H1 (cell line): ENCODE measurements around the gene NAT10. TPM values are rescaled to one million over a fixed set of nuclear protein-coding genes. Genes with fewer than 3 reads are reported as not detected.

Experiments used
- CEBPB ChIP-seq: IDR thresholded peaks from 2 replicates; pipeline ENCODE4 v1.6.1; 2012; ENCODE audit warnings: low read depth, low read length
- KDM4A ChIP-seq: IDR thresholded peaks from one replicate; pipeline ENCODE4 v1.7.1; 2012; ENCODE audit warnings: low read depth, mild to moderate bottlenecking, moderate library complexity, low read length, inconsistent platforms; ENCODE audit not compliant: severe bottlenecking
- KDM5A ChIP-seq: fragments of 200-600 bp; IDR thresholded peaks from 2 replicates; pipeline ENCODE4 v1.7.1; 2012; ENCODE audit warnings: mild to moderate bottlenecking, low read length, inconsistent platforms, mixed read lengths
- RBBP5 ChIP-seq: IDR thresholded peaks from 2 replicates; pipeline ENCODE4 v1.7.1; 2012; ENCODE audit warnings: low read depth, mild to moderate bottlenecking, inconsistent platforms, low read length, moderate library complexity, borderline replicate concordance
- TEAD4 ChIP-seq: IDR thresholded peaks from 2 replicates; pipeline ENCODE4 v1.6.1; 2012; ENCODE audit warnings: low read depth, low read length, inconsistent platforms, mixed read lengths
- polyA plus RNA-seq, 7 experiments: library from polyadenylated mRNA; depleted of rRNA in 3 of 7; stranded (reverse) in 5 of 7; unstranded in 2 of 7; fragments of >200 nt in 5 of 7; fragments of 200-250 nt in 2 of 7; gene quantifications; 1 replicate in 5 of 7; 2 replicates in 1 of 7; 4 replicates in 1 of 7; pipeline versions ENCODE4 v1.2.1 to v1.2.3, GENCODE V29; 2011 to 2013; ENCODE audit warnings: missing spikeins in 2 of 7, mixed read lengths in 2 of 7
- total RNA-seq: library from RNA; stranded (reverse); fragmentation: NEBNext Ultra II Directional; extraction: Animal tissue kit (Norgen Biotek cat#: 25700); gene quantifications from 2 replicates; pipeline ENCODE4 v1.2.1, GENCODE V29; 2021

Gene NAT10
- total and polyA plus RNA-seq, 2 of the 8 experiments (the other 6 are each of a cell fraction or from before 2014, with no cell fraction given), result 66.3 to 89.6 TPM

GRCh38 chr11:34086554-34087283 is 18.7 kb upstream of the NAT10 start (continued):
- TF ChIP-seq TEAD4 (no peak), KDM5A (no peak), CEBPB (no peak), KDM4A (no peak), RBBP5 (no peak)
